NCI-H526 treated with DMSO at 0.1 percent for 48 hours (cell line): ENCODE measurements around the gene ITPR1.
"Not testable (repeated sequence)": the region's sequence is repeated elsewhere in the genome, so short reads cannot be mapped to it uniquely, and the experiment has no call there.

ENCODE experiments used
- DNase-seq: peaks from one replicate; lab custom pipeline; 2025; lab: John Stamatoyannopoulos, UW

The ITPR1 gene

GRCh38 chr3:4571690-4572334, 78.7 kb downstream of the ITPR1 start:
- no peak for DNase-seq

- no peak for DNase-seq
These were observed 80.0 kb downstream of the ITPR1 start for GRCh38 chr3:4573153-4573552.

- DNase-seq = no peak
These were observed 81.3 kb downstream of the ITPR1 start for GRCh38 chr3:4574426-4574965.

- DNase-seq = no peak
These were observed 82.2 kb downstream of the ITPR1 start for GRCh38 chr3:4575381-4575780.

GRCh38 chr3:4577721-4578120, 84.6 kb downstream of the ITPR1 start:
- DNase-seq = no peak

GRCh38 chr3:4580346-4581123, 87.4 kb downstream of the ITPR1 start:
- DNase-seq = no peak

- DNase-seq = no peak
These were observed 87.9 kb downstream of the ITPR1 start for GRCh38 chr3:4581124-4581424.

- no peak for DNase-seq
These were observed 88.3 kb downstream of the ITPR1 start for GRCh38 chr3:4581498-4581897.

GRCh38 chr3:4581920-4582611, 88.9 kb downstream of the ITPR1 start:
- peak; percentile 15 for DNase-seq

GRCh38 chr3:4582624-4583023, 89.5 kb downstream of the ITPR1 start:
- no peak for DNase-seq

- no peak for DNase-seq
These were observed 90.3 kb downstream of the ITPR1 start for GRCh38 chr3:4583416-4583815.

- DNase-seq = no peak
These were observed 91.5 kb downstream of the ITPR1 start for GRCh38 chr3:4584456-4585249.

GRCh38 chr3:4586381-4586780, 93.2 kb downstream of the ITPR1 start:
- DNase-seq = no peak

- no peak for DNase-seq
These were observed 94.1 kb downstream of the ITPR1 start for GRCh38 chr3:4587061-4587837.

- no peak for DNase-seq
These were observed 94.6 kb downstream of the ITPR1 start for GRCh38 chr3:4587838-4588105.

- DNase-seq = no peak
These were observed 95.3 kb downstream of the ITPR1 start for GRCh38 chr3:4588466-4588865.

- DNase-seq = no peak
These were observed 96.4 kb downstream of the ITPR1 start for GRCh38 chr3:4589475-4590097.

GRCh38 chr3:4590849-4591248, 97.7 kb downstream of the ITPR1 start:
- not testable (repeated sequence) for DNase-seq

- DNase-seq = no peak
These were observed 98.5 kb downstream of the ITPR1 start for GRCh38 chr3:4591669-4592068.

- no peak for DNase-seq
These were observed 99.9 kb downstream of the ITPR1 start for GRCh38 chr3:4593014-4593413.

- DNase-seq = no peak
These were observed 102.6 kb downstream of the ITPR1 start for GRCh38 chr3:4595710-4596113.
